ENCODE data around the gene MYRFL. TPM values are rescaled to one million over a fixed set of nuclear protein-coding genes. Genes with fewer than 3 reads are reported as not detected.
"Not testable (repeated sequence)": the region's sequence is repeated elsewhere in the genome, so short reads cannot be mapped to it uniquely, and the experiment has no call there.

MYRFL gene
- total RNA-seq, 3 donors from 2014 or later = not detected

DNA sequence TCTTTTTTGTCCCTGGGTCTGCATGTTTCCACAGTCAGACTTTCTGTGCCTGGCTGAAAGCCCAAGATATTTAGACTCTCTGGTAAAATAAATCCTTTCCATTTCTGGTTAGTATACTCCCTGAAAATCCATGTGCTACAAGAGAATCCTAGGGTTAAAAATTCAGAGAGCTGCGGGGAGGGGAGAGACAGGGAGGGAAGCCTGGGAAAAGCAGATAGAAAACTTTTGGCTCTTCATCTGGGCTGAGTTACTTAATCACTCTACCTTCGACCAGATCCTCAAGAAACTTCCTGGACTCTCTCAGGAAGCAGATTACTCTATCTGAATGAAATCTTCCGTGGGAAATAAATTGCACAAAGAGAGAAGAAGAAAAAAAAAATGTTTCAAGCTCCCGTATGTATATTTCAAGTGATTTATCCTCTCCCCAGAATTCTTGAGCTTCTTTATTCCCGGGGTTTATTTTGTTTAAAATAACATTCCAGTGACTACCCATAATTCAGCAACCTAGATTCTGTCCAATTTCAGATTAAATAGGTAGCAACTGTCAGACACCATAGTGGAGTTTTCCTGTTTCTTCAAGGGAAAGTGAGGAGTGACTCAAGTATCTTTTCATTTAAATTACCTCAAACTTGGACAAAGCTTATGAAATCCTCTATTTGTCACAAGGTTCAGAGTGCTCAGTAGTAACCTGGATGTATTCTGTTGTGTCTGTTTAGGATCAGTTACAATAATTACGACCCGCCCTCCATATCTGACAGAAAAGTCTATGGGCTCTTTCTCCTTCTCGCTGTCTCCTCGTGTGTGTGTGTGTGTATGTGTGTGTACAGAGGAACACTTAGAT is 163.7 kb downstream of the MYRFL start:
- DNase-seq = no peak
- Mint-ChIP-seq H3K27me3 (ENCODE audit: low read depth) (peaks cover 5% of the 10 kb centered on the region), H3K4me1 (ENCODE audit: low read depth) (no peaks in the 10 kb centered on the region), H3K9me3 (no peaks in the 10 kb centered on the region), H3K36me3 (ENCODE audit: insufficient read depth) (no peaks in the 10 kb centered on the region), H3K4me3 (no peak overlapping the region)
- ATAC-seq = no peak

DNA sequence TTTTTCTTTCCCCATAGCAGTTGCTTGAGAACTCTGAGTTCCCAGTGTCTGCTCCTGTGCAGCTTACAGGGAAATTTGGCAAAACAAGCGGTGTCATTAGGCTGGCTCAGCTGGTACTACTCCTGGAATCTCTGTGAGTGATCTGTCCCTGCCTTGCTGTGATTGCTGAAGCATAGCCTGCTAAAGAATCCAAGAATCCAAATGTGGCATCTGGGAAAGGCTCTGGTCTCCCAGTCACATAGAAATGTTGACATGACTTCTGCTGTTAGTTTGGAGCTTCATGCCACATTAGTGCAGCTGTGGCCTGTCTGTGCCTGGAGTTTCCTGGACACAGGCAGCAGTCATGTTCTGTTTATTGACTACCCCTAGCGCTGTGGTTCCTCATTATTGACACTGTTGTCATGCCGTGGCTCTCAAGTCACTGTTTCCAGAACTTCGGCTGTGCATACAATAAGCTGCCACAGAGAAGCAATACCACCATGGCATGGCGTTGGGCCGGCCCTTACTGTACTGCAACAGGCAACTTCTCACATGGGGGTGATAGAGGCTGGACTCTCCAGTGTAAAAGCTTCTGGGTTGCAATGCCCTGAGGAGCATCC is 166.8 kb downstream of the MYRFL start:
- no peaks in the 10 kb centered on the region for H3K36me3 Mint-ChIP-seq (ENCODE audit: insufficient read depth)
- ATAC-seq (no peak), DNase-seq (no peak)
- no peak overlapping the region for H3K4me3 Mint-ChIP-seq
- H3K27me3 Mint-ChIP-seq (ENCODE audit: low read depth) = peaks cover 7% of the 10 kb centered on the region
- H3K9me3 Mint-ChIP-seq = no peaks in the 10 kb centered on the region
- no peaks in the 10 kb centered on the region for H3K4me1 Mint-ChIP-seq (ENCODE audit: low read depth)

DNA sequence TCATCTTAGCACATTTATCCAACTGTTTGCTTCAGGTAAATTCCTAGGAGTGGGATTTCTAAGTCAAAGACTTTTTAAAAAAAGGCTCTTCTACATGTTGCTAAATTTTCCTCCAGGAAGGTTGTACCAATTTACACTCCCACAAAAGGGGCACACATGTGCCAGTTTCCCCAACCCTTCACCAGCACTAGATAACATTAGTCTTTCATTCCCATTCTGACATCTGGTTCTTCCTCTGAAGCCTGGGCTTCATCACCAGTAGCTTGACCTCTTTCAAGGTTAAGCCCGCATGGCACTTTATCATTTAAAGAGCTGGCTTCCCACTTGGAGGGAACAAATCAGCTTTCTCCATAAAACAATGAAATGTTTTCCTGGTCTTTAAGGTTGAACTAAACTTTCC is 168.4 kb downstream of the MYRFL start:
- ATAC-seq = no peak
- no peak for DNase-seq
- H3K36me3 Mint-ChIP-seq (ENCODE audit: insufficient read depth) = no peaks in the 10 kb centered on the region

DNA sequence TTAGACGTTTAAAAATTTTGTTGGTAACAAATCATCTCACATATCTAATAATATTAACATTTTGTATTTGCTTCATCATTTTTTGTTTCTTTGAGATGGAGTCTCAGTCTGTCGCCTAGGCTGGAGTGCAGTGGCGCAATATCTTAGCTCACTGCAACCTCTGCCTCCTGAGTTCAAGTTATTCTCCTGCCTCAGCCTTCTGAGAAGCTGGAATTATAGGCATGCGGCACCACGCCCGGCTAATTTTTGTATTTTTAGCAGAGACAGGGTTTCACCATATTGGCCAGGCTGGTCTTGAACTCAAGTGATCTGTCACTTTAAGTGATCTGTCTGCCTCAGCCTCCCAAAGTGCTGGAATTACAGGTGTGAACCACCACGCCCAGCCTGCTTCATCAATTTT is 169.1 kb downstream of the MYRFL start:
- DNase-seq; H3K4me1 Mint-ChIP-seq (ENCODE audit: low read depth); H3K9me3 Mint-ChIP-seq; H3K36me3 Mint-ChIP-seq (ENCODE audit: insufficient read depth); H3K27me3 Mint-ChIP-seq (ENCODE audit: low read depth); ATAC-seq; H3K4me3 Mint-ChIP-seq: not testable (repeated sequence)

More for the DNA sequence above, 168.4 kb downstream of the MYRFL start:
- Mint-ChIP-seq H3K9me3 (no peaks in the 10 kb centered on the region), H3K4me3 (no peak overlapping the region), H3K27me3 (ENCODE audit: low read depth) (peaks cover 7% of the 10 kb centered on the region), H3K4me1 (ENCODE audit: low read depth) (no peaks in the 10 kb centered on the region)

DNA sequence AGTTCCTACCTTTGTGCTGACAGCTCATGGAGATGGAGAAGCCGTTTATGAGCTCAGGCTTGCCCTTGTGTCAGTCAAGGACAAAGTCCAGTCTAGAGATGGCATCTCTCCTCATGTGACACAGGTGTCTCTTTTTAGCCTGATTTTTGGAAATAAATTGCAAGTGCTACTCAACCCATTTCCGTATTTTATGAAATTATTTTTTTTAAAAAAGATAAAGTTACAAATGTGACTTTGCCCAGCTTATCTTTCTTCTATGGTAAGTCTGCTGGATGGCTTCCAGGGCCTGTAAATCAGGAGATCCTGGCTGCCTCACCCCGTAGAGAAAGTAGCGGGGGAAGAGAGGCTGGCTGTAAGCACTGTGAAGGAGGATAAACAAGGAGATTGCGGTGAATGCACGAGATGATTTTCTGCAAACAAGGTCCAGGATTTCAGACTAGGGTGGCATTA is 169.7 kb downstream of the MYRFL start:
- H3K4me3 Mint-ChIP-seq = no peak overlapping the region
- ATAC-seq = no peak
- H3K36me3 Mint-ChIP-seq (ENCODE audit: insufficient read depth) = no peaks in the 10 kb centered on the region
- H3K9me3 Mint-ChIP-seq = no peaks in the 10 kb centered on the region
- DNase-seq = no peak
- H3K27me3 Mint-ChIP-seq (ENCODE audit: low read depth) = peaks cover 7% of the 10 kb centered on the region
- no peaks in the 10 kb centered on the region for H3K4me1 Mint-ChIP-seq (ENCODE audit: low read depth)

DNA sequence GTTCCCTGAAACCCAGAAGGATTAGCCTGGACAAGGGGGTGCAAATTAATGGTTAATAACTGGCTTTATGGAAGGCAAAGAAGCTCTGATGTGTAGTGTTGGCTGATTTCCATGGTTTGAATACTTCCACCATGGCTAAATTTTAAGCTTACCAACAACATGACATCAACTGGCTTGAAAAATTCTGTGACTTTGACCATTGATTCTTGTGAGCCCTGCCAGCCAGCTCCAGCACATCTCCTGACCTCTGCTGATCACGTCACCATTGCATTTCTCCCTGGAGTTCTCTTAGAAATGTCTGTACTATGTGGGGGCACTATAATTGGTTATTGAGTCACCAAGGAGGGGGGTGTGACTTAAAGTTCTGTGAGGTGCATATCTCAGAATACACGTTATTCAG is 171.2 kb downstream of the MYRFL start:
- peaks cover 5% of the 10 kb centered on the region for H3K27me3 Mint-ChIP-seq (ENCODE audit: low read depth)
- ATAC-seq (no peak), DNase-seq (no peak)
- no peak overlapping the region for H3K4me3 Mint-ChIP-seq
- no peaks in the 10 kb centered on the region for H3K4me1 Mint-ChIP-seq (ENCODE audit: low read depth)
- H3K36me3 Mint-ChIP-seq (ENCODE audit: insufficient read depth) = no peaks in the 10 kb centered on the region
- H3K9me3 Mint-ChIP-seq = no peaks in the 10 kb centered on the region

DNA sequence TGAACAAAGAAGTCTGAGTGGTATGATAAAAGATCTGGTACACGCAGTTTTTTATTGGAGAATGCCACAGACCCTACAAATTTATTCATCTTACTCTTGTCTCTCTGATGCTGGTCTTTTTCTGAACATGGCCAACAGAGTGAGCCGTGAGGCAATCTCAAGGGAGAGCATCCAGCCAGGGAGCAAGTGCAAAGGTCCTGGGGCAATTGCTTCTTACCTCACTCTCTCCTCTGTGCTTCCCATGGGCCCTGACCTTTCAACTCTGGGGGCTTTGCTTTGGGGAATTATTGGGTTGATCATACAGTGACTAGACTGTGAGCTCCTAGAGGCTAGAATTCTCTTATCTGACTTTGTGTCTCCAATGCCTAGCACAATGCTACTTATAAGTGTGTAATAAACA is 171.7 kb downstream of the MYRFL start:
- DNase-seq (no peak), ATAC-seq (no peak)
- H3K4me1 Mint-ChIP-seq (ENCODE audit: low read depth) = no peaks in the 10 kb centered on the region
- H3K36me3 Mint-ChIP-seq (ENCODE audit: insufficient read depth) = no peaks in the 10 kb centered on the region
- no peak overlapping the region for H3K4me3 Mint-ChIP-seq
- H3K9me3 Mint-ChIP-seq = no peaks in the 10 kb centered on the region
- H3K27me3 Mint-ChIP-seq (ENCODE audit: low read depth) = peaks cover 6% of the 10 kb centered on the region

DNA sequence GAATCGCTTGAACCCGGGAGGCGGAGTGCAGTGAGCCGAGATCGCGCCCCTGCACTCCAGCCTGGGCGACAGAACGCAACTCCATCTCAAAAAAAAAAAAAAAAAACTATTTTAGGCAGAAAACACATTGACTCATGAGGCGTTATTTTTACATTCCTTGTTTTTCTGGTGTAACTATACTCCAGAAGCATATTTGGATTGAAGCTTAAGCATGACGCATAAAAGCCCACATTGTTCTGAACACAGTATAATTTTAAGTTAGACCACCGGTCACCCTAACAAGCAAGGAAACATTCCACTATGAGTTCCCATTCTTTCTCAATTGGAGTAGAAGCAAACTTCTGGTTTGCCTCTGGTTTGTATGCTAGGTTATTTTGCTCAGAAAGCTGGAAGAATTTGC is 173.0 kb downstream of the MYRFL start:
- H3K4me3 Mint-ChIP-seq = no peak overlapping the region
- peaks cover 6% of the 10 kb centered on the region for H3K27me3 Mint-ChIP-seq (ENCODE audit: low read depth)
- no peaks in the 10 kb centered on the region for H3K36me3 Mint-ChIP-seq (ENCODE audit: insufficient read depth)
- H3K9me3 Mint-ChIP-seq = no peaks in the 10 kb centered on the region
- DNase-seq = no peak
- ATAC-seq = no peak
- H3K4me1 Mint-ChIP-seq (ENCODE audit: low read depth) = no peaks in the 10 kb centered on the region

DNA sequence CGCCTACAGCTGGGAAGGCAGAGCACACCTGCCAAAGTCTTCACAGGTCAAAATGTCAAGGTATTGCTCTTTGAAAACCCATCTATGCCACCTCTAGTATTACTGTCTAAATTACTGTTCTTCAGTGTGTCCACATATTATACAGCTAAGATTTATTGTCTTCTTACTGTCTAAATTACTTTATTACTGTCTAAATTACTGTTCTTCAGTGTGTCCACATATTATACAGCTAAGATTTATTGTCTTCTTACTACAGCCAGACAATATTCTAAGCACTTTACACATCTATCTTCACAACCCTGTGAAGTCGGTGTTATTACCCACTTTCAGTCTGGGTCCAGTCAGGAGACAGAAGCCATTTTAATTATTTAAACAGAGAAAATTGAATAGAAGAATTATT is 173.9 kb downstream of the MYRFL start:
- H3K27me3 Mint-ChIP-seq (ENCODE audit: low read depth) = peaks cover 9% of the 10 kb centered on the region
- H3K4me3 Mint-ChIP-seq = no peak overlapping the region
- H3K36me3 Mint-ChIP-seq (ENCODE audit: insufficient read depth) = no peaks in the 10 kb centered on the region
- ATAC-seq (no peak), DNase-seq (no peak)
- no peaks in the 10 kb centered on the region for H3K9me3 Mint-ChIP-seq
- H3K4me1 Mint-ChIP-seq (ENCODE audit: low read depth) = no peaks in the 10 kb centered on the region

DNA sequence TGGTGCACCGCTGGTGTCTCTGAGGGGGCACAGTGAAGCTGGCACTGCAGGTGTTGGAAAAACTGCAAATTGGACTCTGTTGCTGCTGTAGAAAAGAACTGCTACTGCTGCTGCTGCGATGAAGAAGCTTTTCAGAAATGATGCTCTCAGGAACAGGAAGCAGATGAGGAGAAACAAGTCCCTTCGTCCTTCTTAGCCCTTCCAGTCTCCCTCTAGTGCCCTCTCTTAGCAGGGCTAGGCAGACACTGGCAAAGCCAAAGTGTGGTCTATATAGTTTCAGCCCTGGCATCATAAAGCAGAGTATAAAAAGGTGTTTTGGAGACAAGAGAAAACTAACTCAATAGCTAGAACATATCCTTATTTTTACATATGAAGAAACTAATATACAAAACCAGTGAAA is 174.5 kb downstream of the MYRFL start:
- no peak for DNase-seq
- H3K4me3 Mint-ChIP-seq = no peak overlapping the region
- H3K27me3 Mint-ChIP-seq (ENCODE audit: low read depth) = peaks cover 9% of the 10 kb centered on the region
- H3K36me3 Mint-ChIP-seq (ENCODE audit: insufficient read depth) = no peaks in the 10 kb centered on the region
- H3K9me3 Mint-ChIP-seq = no peaks in the 10 kb centered on the region
- no peaks in the 10 kb centered on the region for H3K4me1 Mint-ChIP-seq (ENCODE audit: low read depth)
- no peak for ATAC-seq

DNA sequence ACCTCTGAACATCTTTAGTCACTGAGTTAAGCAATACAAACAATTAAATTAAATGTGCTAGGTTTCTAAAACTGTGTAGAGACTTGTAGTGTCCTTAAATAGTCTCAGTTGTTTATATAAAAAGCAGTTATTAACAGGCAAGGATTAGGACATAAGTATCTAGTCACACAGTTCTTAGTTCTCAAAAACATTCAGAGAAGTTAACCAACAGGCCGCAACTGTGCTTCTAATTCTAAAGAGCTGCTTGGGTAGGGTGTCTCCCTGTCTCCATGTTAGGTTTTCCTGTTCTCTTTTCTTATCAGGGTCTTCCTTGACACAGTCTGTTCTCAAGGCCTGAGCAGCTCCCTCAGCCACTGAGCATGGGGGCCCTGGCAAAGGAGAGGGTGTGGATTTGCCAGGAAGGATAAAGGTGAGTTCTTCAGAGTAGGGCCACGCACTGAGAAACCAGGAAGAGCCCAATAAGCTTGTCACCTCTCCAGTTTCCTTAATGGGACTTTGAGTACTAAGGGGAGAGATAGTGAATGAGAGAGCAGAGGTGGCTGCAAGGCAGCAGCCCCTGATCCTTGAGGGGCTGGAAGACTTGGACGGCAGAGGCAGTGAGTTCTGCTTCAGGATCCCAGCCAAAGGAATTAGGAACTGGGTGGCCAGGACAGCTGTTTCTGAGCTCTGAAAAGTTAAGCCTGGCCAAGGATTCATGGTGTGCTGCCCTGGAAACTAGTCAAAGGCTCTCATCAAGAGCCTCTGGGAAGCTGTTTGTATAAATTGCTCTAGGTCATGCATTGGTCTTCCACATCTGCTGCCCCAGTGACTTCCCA is 177.3 kb downstream of the MYRFL start:
- peaks cover 5% of the 10 kb centered on the region for H3K9me3 Mint-ChIP-seq
- H3K27me3 Mint-ChIP-seq (ENCODE audit: low read depth) = peaks cover 5% of the 10 kb centered on the region
- no peaks in the 10 kb centered on the region for H3K4me1 Mint-ChIP-seq (ENCODE audit: low read depth)
- H3K4me3 Mint-ChIP-seq = no peak overlapping the region
- no peaks in the 10 kb centered on the region for H3K36me3 Mint-ChIP-seq (ENCODE audit: insufficient read depth)
- DNase-seq = no peak
- ATAC-seq = no peak

DNA sequence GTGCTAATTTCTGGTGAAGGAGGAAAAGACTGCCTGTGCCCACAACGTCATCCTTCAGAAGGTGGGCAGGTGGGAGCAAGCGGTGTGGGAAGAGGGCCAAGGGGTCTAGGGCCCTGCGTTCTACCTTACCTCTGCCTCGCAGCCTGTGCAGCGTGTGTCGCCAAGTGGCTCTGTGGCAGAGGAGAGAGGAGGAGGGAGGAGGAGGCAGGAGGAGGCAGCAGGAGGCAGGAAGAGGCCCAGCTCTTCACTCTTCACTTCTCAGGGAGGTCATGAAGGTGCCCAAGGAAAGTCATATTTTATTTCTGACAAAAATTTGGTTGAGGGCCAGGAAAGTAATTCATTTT is 177.9 kb downstream of the MYRFL start:
- no peak for DNase-seq

DNA sequence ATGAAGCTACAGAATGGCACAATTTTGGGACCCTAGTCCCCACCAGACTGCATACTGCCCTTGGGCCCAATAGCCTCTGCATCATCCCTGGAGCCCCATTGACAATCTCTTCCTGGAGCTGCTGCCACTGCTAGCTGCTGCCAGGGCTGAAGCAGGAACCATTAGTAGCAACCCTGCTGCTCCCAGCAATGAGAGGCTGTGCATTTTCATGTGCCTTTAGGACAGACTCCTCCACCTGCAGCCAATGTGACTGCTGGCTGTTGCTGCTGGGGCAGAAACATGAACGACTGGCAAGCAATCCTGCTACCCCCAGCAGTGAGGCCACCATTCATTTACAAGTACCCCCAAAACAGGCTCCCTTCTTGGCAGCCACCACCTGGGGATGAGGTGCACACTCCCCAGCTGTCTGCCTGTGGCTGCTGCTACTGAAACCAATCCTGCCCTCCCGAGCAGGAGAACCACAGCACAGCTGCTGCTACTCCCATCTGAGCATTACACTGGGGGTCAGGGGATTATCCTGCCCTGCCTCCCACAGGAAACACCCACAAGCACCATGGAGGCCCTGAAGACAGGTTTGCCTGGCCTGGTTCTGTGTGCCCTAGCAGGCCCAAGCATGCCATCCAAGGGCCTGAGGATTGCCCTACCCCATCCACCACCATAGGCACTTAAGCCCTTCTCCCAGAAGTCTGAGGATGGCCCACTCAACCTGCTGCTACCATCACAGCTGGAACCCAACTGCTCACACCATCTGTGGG is 181.0 kb downstream of the MYRFL start:
- Mint-ChIP-seq H3K9me3 (peaks cover 32% of the 10 kb centered on the region), H3K27me3 (ENCODE audit: low read depth) (peaks cover 6% of the 10 kb centered on the region), H3K4me1 (ENCODE audit: low read depth) (no peaks in the 10 kb centered on the region), H3K36me3 (ENCODE audit: insufficient read depth) (no peaks in the 10 kb centered on the region), H3K4me3 (no peak overlapping the region)
- ATAC-seq (no peak), DNase-seq (no peak)

More for the DNA sequence above, 177.9 kb downstream of the MYRFL start:
- peaks cover 8% of the 10 kb centered on the region for H3K9me3 Mint-ChIP-seq
- ATAC-seq = no peak
- H3K36me3 Mint-ChIP-seq (ENCODE audit: insufficient read depth) = no peaks in the 10 kb centered on the region
- peaks cover 5% of the 10 kb centered on the region for H3K27me3 Mint-ChIP-seq (ENCODE audit: low read depth)
- H3K4me1 Mint-ChIP-seq (ENCODE audit: low read depth) = no peaks in the 10 kb centered on the region
- H3K4me3 Mint-ChIP-seq = no peak overlapping the region

DNA sequence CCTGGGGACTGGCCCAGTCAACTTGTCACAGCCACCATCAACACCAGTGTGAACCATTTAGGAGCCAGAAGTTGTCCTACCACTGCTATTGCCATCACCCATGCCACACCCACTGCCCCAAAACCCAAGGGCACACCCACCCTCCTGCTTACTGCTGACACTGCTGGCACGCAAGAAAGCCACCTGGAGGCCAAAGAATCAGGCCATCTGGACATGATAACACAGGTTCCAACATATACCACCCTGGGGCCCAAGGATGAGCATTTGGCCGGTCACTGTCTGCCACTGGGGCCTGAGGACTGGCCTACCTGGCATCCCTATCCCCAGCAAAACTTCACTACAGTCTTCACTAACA is 181.6 kb downstream of the MYRFL start:
- no peaks in the 10 kb centered on the region for H3K4me1 Mint-ChIP-seq (ENCODE audit: low read depth)
- H3K27me3 Mint-ChIP-seq (ENCODE audit: low read depth) = peaks cover 5% of the 10 kb centered on the region
- H3K4me3 Mint-ChIP-seq = no peak overlapping the region
- no peak for ATAC-seq
- peaks cover 32% of the 10 kb centered on the region for H3K9me3 Mint-ChIP-seq
- no peaks in the 10 kb centered on the region for H3K36me3 Mint-ChIP-seq (ENCODE audit: insufficient read depth)
- DNase-seq = no peak

Measured in activated T-cell treated with anti-CD3 and anti-CD28 coated beads, Interleukin-2, amount 50 U/mL, for 4 hours (primary cell).